PC-3 (cell line): ENCODE results near the gene CYP4F22. TPM values are rescaled to one million over a fixed set of nuclear protein-coding genes. Genes with fewer than 3 reads are reported as not detected.

ENCODE experiments used
- ATAC-seq: fragments of 200-7000 bp; cut with Tn5 transposase; 2 replicates; pipeline ENCODE4 v1.9.1; 2020; ENCODE audit warnings: mild to moderate bottlenecking, moderate library complexity
- BruUV-seq: library from RNA; stranded (reverse); fragments of 400-500 nt; replicated peaks from 2 replicates; lab custom pipeline; 2021; lab: Mats Ljungman, UMichigan
- CTCF ChIA-PET: fragments of 300-600 bp; sonication (Branson Sonifier 250); formaldehyde crosslinking; loops from one replicate; lab custom pipeline; 2022; ENCODE audit warnings: antibody characterized with exemption; lab: Charles Lee
- POLR2A ChIA-PET: fragments of 300-600 bp; sonication (Branson Sonifier 250); formaldehyde crosslinking; loops from one replicate; lab custom pipeline; 2022; ENCODE audit warnings: antibody characterized with exemption; ENCODE audit not compliant: unreplicated experiment; lab: Charles Lee
- DNase-seq: peaks from one replicate; pipeline ENCODE4 v3.0.0-alpha.2; 2015
- H2AFZ ChIP-seq: fragments of 300-600 bp; sonication (generic); 2 replicates; pipeline ENCODE4 v1.6.0; 2016; ENCODE audit warnings: antibody characterized with exemption, low read length
- H3F3A ChIP-seq: fragments of 300-600 bp; sonication (generic); one replicate; pipeline ENCODE4 v1.6.0; 2017; ENCODE audit warnings: antibody characterized with exemption, low read length, control low read depth, mild to moderate bottlenecking; ENCODE audit not compliant: unreplicated experiment
- H3K27ac ChIP-seq: fragments of 300-600 bp; sonication (generic); 2 replicates; pipeline ENCODE4 v1.5.1; 2016; ENCODE audit warnings: mild to moderate bottlenecking, low read length
- H3K27me3 ChIP-seq: fragments of 300-600 bp; sonication (generic); 2 replicates; pipeline ENCODE4 v1.6.1; 2016; ENCODE audit warnings: low read length, mixed read lengths
- H3K36me3 ChIP-seq: fragments of 300-600 bp; sonication (generic); 2 replicates; pipeline ENCODE4 v1.6.1; 2016; ENCODE audit warnings: low read depth, mixed run types, low read length, mixed read lengths
- H3K4me1 ChIP-seq: fragments of 300-600 bp; sonication (generic); 2 replicates; pipeline ENCODE4 v1.5.1; 2016; ENCODE audit warnings: low read length; ENCODE audit not compliant: insufficient read depth
- H3K4me2 ChIP-seq: fragments of 300-600 bp; sonication (generic); 2 replicates; pipeline ENCODE4 v1.6.0; 2016; ENCODE audit warnings: low read length
- H3K4me3 ChIP-seq: fragments of 300-600 bp; sonication (generic); 2 replicates; pipeline ENCODE4 v1.5.1; 2016; ENCODE audit warnings: mild to moderate bottlenecking, low read length, mixed read lengths
- H3K79me2 ChIP-seq: fragments of 300-600 bp; sonication (generic); 2 replicates; pipeline ENCODE4 v1.6.1; 2017; ENCODE audit warnings: low read length, mixed read lengths
- H3K9ac ChIP-seq: fragments of 300-600 bp; sonication (generic); 2 replicates; pipeline ENCODE4 v1.6.0; 2016; ENCODE audit warnings: mild to moderate bottlenecking, low read length
- H3K9me2 ChIP-seq: fragments of 300-600 bp; sonication (generic); replicated peaks from 2 replicates; pipeline ENCODE4 v1.6.1; 2016; ENCODE audit warnings: mixed run types, low read length, mixed read lengths
- H3K9me3 ChIP-seq: fragments of 300-600 bp; sonication (generic); 2 replicates; pipeline ENCODE4 v1.6.1; 2016; ENCODE audit warnings: low read length, mixed read lengths
- H4K20me1 ChIP-seq: fragments of 300-600 bp; sonication (generic); 2 replicates; pipeline ENCODE4 v1.6.1; 2016; ENCODE audit warnings: low read length, mixed read lengths
- EZH2 ChIP-seq: fragments of 300-600 bp; sonication (generic); IDR thresholded peaks from one replicate; pipeline ENCODE4 v1.6.1; 2017; ENCODE audit warnings: antibody characterized with exemption, mild to moderate bottlenecking, low read length; ENCODE audit not compliant: unreplicated experiment
- EZH2phosphoT487 ChIP-seq: fragments of 300-600 bp; sonication (generic); IDR thresholded peaks from 2 replicates; pipeline ENCODE4 v1.6.1; 2018; ENCODE audit warnings: mild to moderate bottlenecking, antibody characterized with exemption, low read length, borderline replicate concordance
- intact Hi-C: fragments of 100-400 bp; cut with micrococcal nuclease; formaldehyde crosslinking; loops from 2 replicates; pipeline ENCODE4 v1.9.0; 2023
- total RNA-seq: library from RNA; depleted of rRNA; stranded (reverse); fragments of >200 nt; gene quantifications from 2 replicates; pipeline ENCODE4 v1.2.3, GENCODE V29; 2014
- TF ChIP-seq, protein P1 (sequence below): fragments of 300-600 bp; sonication (generic); conservative IDR thresholded peaks from 2 replicates; pipeline ENCODE4 v1.5.1; 2017; ENCODE audit warnings: antibody characterized with exemption, low read depth, mild to moderate bottlenecking, low read length

Gene CYP4F22
- total RNA-seq, 1 experiment from 2014 or later: 0.07 TPM

DNA sequence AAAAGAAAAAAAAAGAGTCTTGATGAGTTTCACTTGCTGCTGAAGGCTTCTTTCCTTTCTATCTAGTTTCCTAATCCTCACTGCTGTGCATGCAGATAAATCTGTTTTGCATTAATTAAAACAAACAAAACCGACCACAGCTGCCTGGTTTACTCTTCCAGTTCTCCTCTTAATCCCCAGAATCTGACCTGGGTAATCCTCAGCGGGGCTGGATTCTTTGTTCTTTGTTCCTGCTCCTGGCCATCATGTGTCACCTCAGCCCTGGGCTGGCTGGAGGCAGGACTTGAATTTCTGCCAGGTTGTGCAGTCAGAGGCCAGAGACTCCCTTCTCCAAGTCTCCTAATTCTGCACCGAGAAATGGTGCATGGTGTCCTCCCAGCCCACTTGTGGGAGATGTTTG lies 54.5 kb downstream of the CYP4F22 start:
- intact Hi-C loops: no loop called here
- Histone ChIP-seq H3K9me3 (no peaks in the 10 kb centered on the region), H3K27ac (no peak overlapping the region), H3K27me3 (peaks cover 12% of the 10 kb centered on the region), H3K9me2 (no peaks in the 10 kb centered on the region), H4K20me1 (no peaks in the 10 kb centered on the region), H3F3A (no peaks in the 10 kb centered on the region), H3K4me1 (peaks cover 6% of the 10 kb centered on the region; the same call in 1 of the 2 replicates), H3K79me2 (no peaks in the 10 kb centered on the region), H3K4me2 (peak overlapping the region; percentile 14; the same call in 1 of the 2 replicates), H3K4me3 (no peak overlapping the region), H3K36me3 (no peaks in the 10 kb centered on the region), H2AFZ (no peak overlapping the region), H3K9ac (no peak overlapping the region)
- ChIA-PET POLR2A (no interaction called here), CTCF (no interaction called here)
- BruUV-seq: no TSS peak
- ATAC-seq (no peak), DNase-seq (peak; percentile 57)
- TF ChIP-seq EZH2phosphoT487 (no peak), EZH2 (no peak)
- TF ChIP-seq, protein P1, sequence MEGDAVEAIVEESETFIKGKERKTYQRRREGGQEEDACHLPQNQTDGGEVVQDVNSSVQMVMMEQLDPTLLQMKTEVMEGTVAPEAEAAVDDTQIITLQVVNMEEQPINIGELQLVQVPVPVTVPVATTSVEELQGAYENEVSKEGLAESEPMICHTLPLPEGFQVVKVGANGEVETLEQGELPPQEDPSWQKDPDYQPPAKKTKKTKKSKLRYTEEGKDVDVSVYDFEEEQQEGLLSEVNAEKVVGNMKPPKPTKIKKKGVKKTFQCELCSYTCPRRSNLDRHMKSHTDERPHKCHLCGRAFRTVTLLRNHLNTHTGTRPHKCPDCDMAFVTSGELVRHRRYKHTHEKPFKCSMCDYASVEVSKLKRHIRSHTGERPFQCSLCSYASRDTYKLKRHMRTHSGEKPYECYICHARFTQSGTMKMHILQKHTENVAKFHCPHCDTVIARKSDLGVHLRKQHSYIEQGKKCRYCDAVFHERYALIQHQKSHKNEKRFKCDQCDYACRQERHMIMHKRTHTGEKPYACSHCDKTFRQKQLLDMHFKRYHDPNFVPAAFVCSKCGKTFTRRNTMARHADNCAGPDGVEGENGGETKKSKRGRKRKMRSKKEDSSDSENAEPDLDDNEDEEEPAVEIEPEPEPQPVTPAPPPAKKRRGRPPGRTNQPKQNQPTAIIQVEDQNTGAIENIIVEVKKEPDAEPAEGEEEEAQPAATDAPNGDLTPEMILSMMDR: no peak

DNA sequence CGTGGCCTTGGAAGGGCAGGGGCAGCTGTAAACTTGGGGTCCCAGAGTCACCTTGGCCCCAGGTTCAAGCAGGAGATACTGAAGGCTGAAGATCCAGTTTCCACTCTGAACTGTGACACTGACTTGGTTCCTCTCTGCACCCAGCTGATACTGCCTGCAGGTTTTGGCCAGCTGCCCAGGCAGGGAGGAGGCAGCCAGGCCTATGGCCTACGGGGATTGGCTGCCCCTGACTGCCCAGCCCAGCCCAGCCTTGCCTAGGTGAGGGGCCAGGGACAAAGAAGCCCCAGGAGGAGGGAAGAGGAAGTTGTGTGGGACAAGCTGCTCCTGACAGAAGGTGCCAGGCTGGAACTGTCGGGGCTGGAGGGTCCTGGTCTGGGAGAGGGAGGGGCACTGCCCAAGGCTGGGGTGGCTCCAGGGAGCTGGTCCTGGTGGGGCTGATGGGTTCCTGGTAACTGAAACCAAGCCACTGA lies 55.0 kb downstream of the CYP4F22 start:
- no peak overlapping the region for H3K9ac ChIP-seq
- H3K79me2 ChIP-seq: no peaks in the 10 kb centered on the region
- no peaks in the 10 kb centered on the region for H3K36me3 ChIP-seq
- ATAC-seq: peak; percentile 33; the same call in 1 of the 2 replicates
- ChIA-PET POLR2A (no interaction called here), CTCF (no interaction called here)
- intact Hi-C loops: no loop called here
- H3K27me3 ChIP-seq: peaks cover 17% of the 10 kb centered on the region
- H3F3A ChIP-seq: no peaks in the 10 kb centered on the region
- H3K4me3 ChIP-seq: no peak overlapping the region
- TF ChIP-seq EZH2: no peak
- no peak for TF ChIP-seq EZH2phosphoT487
- TF ChIP-seq, protein P1: no peak
- peak; percentile 41 for DNase-seq
- peaks cover 6% of the 10 kb centered on the region; the same call in 1 of the 2 replicates for H3K4me1 ChIP-seq
- no peak overlapping the region for H2AFZ ChIP-seq
- H3K9me3 ChIP-seq: no peaks in the 10 kb centered on the region
- peak overlapping the region; percentile 14; the same call in 1 of the 2 replicates for H3K4me2 ChIP-seq
- no peaks in the 10 kb centered on the region for H4K20me1 ChIP-seq
- BruUV-seq: no TSS peak
- no peaks in the 10 kb centered on the region for H3K9me2 ChIP-seq
- H3K27ac ChIP-seq: no peak overlapping the region

DNA sequence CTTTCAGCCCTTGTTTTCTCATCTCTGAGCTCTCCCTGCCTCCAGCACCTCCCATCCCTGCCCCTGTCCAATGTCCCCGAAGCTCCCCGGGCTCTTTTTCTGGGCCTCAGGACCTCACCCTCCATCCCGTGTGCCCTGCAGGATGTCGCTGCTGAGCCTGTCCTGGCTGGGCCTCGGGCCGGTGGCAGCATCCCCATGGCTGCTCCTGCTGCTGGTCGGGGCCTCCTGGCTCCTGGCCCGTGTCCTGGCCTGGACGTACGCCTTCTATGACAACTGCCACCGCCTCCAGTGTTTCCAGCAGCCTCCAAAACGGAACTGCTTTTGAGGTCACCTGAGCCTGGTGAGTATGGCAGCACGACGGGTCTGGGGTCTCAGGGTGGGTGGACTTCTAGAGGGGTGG lies 55.6 kb downstream of the CYP4F22 start:
- no peaks in the 10 kb centered on the region for H3F3A ChIP-seq
- no peaks in the 10 kb centered on the region for H4K20me1 ChIP-seq
- POLR2A ChIA-PET: no interaction called here
- intact Hi-C loops: no loop called here
- ATAC-seq: no peak
- no peak overlapping the region for H3K4me2 ChIP-seq
- H3K27ac ChIP-seq: no peak overlapping the region
- BruUV-seq: no TSS peak
- H3K4me1 ChIP-seq: peaks cover 6% of the 10 kb centered on the region; the same call in 1 of the 2 replicates
- CTCF ChIA-PET: no interaction called here
- no peak for DNase-seq
- peaks cover 19% of the 10 kb centered on the region for H3K27me3 ChIP-seq
- H2AFZ ChIP-seq: no peak overlapping the region
- no peaks in the 10 kb centered on the region for H3K79me2 ChIP-seq
- no peaks in the 10 kb centered on the region for H3K9me3 ChIP-seq
- H3K4me3 ChIP-seq: no peak overlapping the region
- H3K9ac ChIP-seq: no peak overlapping the region
- no peaks in the 10 kb centered on the region for H3K36me3 ChIP-seq
- H3K9me2 ChIP-seq: no peaks in the 10 kb centered on the region
- TF ChIP-seq EZH2 (no peak), EZH2phosphoT487 (no peak)
- TF ChIP-seq, protein P1: no peak
